Activated CD4-positive, alpha-beta T cell treated with anti-CD3 and anti-CD28 coated beads for 4 hours (primary cell): ENCODE measurements around the gene MRS2.
"Not testable (repeated sequence)": the region's sequence is repeated elsewhere in the genome, so short reads cannot be mapped to it uniquely, and the experiment has no call there.

Experiments
- DNase-seq, 2 donors: peaks; one replicate each; pipeline ENCODE4 v3.0.0-alpha.2; 2020

Gene MRS2, protein sequence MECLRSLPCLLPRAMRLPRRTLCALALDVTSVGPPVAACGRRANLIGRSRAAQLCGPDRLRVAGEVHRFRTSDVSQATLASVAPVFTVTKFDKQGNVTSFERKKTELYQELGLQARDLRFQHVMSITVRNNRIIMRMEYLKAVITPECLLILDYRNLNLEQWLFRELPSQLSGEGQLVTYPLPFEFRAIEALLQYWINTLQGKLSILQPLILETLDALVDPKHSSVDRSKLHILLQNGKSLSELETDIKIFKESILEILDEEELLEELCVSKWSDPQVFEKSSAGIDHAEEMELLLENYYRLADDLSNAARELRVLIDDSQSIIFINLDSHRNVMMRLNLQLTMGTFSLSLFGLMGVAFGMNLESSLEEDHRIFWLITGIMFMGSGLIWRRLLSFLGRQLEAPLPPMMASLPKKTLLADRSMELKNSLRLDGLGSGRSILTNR

DNA sequence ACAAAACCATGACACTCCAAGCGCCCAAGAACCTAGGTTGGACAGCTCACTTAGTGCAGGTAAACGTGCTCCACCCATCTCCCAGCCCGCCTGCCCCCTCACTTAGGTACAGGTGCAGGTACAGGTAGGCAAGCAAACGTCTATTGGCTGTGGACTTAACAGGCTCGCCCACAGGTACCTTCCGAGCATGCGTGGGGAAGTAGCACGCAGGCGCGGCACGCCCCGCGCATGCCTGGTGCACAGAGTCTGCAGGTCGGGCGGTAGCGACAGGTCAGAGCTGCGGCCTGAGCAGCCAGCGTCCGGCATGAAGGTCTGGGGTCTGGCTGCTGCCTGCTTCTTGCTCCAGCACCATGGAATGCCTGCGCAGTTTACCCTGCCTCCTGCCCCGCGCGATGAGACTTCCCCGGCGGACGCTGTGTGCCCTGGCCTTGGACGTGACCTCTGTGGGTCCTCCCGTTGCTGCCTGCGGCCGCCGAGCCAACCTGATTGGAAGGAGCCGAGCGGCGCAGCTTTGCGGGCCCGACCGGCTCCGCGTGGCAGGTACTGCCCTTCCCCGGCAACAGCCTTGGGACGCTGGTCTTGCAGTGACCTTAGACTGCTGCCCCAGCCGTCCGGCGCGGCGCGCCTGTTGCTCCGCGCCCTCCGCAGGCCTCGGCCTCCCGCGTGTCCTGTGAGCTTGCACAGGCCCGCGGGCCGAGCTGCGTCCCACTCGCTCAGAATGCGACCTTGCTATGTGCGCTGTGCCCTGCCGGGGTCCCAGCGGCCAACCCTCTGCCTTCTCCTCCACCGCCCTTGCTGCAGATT is at the start of gene MRS2:
Gene MRS2, plus strand, starts transcription at position 240 of the 804 bp plus-strand sequence. Its CDS starts 111 bp downstream, at position 351.
- DNase-seq: peak; percentile 72 to 78

DNA sequence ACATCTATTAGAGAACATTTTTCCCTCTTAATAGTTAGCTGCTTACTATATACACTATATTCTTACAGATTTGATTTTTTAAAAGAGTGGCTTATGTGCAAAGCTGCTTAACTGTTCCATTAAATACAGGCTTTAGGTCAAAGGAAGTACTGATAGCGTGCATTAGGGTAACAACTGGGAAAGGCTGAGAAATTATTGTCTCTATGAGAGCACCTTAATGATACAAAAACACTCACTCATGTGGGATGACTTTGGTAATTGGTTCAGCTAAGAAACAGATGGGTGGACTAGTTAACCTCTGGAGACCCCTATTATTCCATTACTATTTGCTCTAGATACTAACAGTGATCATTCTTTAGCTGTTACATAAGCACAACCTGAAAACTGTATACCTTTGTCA is 48.9 kb upstream of the MRS2 start:
- no peak for DNase-seq

DNA sequence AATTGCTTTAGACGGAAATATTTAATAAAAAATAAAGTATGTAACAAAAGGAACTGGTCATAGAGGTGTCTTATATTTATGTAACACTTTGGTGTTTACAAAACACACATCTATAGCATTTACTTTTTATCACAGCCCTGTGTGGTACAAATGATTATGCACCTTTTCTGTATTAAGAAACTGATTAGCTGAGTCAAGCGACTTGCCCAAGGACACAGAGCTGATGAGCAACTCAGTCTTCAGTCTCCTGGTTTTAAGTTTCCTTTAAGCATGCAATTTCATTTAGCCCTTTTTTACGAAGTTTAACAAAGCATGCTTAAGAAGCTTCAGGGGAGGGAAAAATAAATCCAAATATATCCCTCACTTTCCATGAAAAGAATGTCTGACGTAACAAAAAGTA is 47.3 kb upstream of the MRS2 start:
- no peak for DNase-seq

DNA sequence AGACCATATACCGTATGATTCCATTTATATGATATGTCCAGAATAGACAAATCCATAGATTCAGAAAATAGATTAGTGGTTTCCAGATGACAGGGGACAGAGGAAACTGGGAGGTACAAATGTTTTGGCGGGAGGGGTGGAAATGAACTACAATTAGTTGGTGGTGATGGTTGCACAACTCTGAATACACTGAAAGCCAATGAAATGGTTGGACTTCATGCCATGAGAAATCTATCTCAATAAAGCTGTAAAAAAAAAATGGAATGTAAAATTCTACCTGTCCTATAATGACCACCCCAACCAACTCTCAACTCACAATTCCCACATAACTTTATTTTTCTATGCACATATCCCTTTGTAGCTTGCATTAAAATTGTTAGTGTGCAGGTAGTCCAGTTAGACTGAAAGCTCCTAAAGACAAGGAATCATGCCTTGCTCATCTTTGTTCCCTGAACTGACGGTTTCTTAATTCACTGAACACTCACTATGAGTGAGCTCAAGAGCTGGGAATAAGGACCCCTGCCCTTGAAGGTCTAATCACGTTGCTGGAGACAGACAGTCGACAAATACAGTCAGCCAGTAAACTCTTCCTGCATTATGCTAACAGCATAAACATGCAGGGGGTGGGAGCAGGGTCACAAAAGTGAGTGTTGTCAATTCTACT is 46.3 kb upstream of the MRS2 start:
- DNase-seq: no peak

DNA sequence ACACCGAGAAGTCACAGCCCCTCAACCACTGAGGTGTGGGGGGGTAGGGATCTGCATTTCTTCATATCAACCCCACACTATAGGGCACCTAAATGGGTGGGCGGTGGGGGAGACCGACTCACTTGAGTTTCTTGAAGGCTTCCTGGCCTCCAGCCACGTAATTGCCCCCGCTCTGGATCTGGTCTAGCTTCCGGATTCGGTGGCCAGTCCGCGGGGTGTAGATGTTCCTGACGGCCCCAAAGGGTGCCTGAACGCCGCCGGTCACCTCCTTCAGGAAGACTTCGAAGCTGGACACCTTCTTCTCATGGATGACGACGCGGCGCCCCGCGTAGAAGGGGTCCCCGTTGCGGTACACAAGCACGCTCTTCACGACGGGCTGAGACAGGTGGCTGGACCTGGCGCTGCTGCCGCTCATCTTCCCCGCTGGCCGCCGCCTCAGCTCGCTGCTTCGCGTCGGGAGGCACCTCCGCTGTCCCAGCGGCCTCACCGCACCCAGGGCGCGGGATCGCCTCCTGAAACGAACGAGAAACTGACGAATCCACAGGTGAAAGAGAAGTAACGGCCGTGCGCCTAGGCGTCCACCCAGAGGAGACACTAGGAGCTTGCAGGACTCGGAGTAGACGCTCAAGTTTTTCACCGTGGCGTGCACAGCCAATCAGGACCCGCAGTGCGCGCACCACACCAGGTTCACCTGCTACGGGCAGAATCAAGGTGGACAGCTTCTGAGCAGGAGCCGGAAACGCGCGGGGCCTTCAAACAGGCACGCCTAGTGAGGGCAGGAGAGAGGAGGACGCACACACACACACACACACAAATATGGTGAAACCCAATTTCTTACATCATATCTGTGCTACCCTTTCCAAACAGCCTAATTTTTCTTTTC is 45.2 kb upstream of the MRS2 start, which contains the start of gene DCDC2:
Gene DCDC2, minus strand, starts transcription at position 724 of the 883 bp plus-strand sequence. Its CDS starts 309 bp downstream, at position 415.
- DNase-seq: peak; percentile 26 to 29

DNA sequence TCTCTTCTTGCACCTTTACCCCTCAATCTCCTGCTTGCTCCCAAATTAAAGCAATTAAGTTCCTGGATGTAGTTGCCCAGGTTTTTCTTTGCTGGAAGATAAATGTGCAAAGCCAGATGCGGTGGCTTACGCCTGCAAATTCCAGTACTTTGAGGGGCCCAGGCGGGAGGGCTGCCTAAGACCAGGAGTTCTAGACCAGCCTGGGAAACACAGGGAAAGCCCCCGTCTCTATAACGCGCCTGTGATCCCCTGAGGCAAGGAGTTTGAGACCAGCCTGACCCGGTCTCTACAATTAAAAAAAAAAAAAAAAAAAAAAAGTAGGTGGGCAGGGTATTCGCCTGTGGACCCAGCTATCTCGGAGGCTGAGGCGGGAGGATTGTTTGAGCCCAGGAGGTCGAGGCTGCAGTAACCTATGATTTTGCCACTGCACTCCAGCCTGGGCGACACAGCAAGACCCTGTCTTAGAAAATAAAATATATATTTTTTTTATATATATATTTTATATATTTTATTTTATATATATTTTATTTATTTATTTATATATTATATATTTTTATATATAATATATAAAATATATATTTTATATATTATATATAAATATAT is 44.4 kb upstream of the MRS2 start:
- no peak for DNase-seq

DNA sequence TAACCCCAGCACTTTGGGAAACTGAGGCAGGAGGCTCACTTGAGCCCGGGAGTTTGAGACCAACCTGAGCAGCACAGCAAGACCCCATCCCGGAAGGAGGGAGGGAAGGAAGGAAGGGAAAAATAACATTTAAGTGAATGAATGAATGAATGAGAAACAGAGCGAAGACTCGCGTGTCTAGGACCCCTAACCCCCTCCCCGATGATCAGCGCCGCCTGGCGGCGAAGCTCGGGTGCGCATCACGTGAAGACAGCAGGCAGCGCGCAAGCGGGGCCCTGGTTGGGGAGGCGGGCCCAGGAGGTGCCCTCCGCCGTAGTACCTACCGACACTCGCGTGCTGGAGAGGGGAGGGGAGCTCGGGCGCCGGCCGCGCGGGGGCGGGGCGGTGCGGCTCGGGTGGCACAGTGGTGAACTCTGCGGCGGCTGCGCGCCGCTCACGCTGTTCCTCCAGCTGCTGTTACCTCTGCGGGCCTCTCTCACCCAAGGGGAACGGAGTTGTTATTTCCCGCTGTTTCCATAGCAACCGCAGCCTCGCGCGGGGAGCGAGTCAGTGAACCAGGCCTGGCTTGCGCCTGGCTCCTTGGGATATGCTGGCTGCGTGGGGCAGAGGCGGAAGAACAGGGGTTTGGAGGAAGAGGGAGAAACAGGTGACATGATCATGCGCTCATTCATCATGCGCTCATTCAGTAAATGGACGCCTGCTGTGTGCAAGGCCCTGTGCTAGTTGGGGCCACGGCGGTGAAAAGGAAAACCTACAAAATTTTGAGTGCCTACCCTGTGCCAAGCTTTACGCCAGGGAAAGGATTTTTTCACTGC is 42.9 kb upstream of the MRS2 start:
- peak; percentile 72 to 79 for DNase-seq

DNA sequence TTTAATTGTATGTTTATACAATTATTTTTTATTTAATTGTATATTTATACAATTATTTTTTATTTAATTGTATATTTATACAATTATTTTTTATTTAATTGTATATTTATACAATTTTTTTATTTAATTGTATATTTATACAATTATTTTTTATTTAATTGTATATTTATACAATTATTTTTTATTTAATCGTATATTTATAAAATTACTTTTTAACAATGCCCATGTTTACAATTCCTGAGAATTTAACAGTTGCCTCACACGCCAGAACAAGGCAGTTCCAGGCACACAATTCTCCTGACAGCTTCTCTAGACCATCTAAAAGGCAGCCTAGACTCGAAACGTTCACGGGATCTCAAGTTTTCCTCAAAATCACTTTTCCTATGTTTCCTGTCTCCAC is 40.4 kb upstream of the MRS2 start:
- DNase-seq: not testable (repeated sequence)

DNA sequence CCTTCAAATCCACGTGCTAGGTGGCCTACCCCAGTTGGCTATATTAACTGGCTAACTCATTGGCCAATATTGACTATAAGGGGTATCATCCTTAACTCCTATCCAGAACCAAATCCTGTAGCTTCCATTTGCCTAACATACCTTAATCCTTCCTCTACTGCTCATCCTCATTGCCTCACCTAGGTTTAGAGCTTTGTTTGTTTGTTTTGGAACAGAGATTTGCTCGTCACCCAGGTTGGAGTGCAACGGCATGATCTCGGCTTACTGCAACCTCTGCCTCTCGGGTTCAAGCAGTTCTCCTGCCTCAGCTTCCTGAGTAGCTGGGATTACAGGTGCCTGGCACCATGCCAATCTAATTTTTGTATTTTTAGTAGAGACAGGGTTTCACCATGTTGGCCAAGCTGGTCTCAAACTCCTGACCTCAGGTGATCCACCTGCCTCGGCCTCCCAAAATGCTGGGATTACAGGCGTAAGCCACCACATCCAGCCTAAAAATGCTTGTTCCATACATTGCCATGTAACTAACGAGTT is 37.6 kb upstream of the MRS2 start:
- not testable (repeated sequence) for DNase-seq

DNA sequence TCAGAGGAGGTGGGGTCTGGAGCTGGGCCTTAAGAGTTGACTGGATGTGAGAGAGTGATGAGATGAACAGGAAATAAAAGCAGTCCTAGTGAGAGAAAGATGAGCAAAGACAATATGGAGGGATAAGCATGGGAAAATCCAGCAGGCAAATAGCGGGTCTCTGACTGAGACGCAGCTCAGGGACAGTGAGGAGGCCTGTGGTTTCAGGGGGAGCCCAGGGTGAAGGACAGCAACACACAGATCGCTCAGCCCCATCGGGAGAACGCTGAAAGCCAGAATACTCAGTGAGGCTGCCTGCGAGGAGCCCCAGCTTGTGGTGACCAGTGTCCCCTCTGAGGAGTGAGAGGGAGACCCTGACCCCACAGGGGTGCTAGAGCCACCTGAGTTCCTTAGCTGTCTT is 28.1 kb upstream of the MRS2 start:
- DNase-seq: no peak

DNA sequence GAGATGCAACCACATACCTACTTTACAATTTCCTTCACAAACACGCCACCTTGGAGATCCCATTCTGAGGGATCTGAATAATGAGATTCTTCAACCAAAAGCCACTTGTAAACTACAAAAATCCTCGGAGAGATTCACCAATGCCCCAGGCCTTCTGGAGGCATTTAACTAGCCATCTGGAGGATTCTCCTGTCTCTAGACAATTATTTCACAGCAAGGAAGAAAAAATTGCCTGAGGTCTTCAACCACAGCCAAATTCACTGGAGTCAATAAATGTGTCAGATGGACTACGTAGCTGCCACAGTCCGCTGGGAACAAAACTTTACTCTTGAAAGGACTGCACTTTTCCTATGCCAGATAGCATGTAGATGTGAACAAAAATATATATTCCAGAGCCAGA is 25.9 kb upstream of the MRS2 start:
- no peak for DNase-seq

DNA sequence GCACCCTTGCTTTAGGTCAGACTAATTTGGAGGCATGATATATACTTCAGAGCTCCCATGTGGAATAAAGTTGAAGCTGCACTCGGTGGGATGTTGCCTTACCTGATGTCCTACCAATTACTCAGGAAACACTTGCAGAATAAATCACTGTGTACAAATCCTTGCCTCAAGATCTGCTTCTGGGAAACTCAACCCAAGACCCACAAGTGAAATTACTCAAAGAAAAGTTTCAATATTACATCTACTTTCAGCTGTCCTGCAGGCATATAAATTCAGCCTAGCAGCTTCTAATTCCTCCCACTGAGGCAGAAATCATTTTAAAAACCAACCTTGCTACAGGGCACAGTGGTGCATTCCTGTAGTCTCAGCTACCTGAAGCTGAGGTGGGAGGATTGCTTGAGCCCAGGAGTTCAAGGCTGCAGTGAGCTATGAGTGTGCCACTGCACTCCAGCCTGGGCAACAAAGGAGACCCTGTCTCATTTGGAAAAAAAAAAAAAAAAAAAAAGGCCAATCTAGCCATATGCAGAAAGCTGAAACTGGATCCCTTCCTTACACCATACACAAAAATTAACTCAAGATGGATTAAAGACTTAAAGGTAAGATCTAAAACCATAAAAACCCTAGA is 24.2 kb upstream of the MRS2 start:
- DNase-seq: no peak

DNA sequence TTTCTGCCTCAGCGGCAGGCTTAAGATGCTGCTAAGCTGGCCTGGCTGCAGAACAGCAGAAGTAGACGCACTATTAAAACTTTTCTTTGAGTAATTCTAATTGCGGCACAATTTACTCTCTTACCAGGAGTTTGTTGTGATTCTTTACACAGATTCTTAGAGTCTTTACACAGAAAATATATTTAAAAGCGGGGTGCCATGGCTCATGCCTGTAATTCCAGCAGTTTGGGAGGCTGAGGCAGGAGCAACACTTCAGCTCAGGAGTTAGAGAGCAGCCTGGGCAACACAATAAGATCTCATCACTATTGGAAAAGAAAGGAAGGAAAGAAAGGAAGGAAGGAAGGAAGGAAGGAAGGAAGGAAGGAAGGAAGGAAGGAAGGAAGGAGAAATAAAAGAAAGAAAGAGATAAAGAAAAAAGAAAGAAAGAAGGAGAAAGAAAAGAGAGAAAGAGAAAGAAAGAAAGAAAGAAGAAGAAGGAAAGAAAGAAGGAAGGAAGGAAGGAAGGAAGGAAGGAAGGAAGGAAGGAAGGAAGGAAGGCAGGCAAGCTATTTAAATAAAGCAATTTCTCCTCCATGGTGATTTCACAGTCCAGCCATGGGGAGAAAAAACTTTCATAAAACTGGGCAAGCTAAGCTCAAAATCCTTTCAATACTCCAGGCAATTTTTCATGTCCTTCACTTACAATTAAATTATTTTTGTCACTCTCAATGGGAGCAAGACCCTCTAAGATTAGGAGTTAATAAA is 21.1 kb upstream of the MRS2 start:
- DNase-seq: no peak

DNA sequence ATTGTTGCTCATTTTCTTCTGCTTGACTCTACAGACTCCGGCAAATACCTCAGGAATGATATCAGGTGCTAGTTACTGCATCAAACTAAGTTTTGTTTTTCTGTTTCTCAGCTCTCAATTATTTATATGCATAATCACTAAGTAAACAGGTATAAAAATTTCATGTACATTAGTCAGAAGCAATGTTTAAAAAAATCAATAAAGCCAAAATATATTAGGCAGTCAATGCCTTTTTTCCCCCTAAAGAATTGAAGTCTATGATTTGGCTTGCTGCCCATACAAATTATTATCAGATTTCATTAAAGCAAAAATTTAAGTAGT is 20.6 kb upstream of the MRS2 start:
- no peak for DNase-seq

DNA sequence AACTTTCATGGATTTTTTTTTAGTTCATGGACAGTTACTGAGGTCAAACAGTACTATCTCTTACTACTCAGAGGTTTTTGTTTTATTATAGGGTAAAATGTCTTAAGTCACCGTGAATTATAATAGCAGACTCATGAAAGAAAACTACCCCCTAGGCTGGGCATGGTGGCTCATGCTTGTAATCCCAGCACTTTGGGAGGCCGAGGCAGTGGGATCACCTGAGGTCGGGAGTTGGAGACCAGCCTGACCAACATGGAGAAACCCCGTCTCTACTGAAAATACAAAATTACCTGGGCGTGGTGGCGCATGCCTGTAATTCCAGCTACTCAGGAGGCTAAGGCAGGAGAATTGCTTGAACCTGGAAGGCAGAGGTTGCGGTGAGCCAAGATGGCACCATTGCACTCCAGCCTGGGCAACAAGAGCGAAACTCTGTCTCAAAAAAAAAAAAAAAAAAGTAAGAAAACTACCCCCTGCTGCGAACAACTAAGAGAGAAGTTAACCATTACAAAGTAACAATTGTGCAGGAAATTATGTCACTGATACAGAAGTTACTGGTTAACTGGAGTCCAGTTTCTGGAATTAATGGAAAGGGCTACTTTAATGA is 19.7 kb upstream of the MRS2 start:
- DNase-seq: not testable (repeated sequence)

DNA sequence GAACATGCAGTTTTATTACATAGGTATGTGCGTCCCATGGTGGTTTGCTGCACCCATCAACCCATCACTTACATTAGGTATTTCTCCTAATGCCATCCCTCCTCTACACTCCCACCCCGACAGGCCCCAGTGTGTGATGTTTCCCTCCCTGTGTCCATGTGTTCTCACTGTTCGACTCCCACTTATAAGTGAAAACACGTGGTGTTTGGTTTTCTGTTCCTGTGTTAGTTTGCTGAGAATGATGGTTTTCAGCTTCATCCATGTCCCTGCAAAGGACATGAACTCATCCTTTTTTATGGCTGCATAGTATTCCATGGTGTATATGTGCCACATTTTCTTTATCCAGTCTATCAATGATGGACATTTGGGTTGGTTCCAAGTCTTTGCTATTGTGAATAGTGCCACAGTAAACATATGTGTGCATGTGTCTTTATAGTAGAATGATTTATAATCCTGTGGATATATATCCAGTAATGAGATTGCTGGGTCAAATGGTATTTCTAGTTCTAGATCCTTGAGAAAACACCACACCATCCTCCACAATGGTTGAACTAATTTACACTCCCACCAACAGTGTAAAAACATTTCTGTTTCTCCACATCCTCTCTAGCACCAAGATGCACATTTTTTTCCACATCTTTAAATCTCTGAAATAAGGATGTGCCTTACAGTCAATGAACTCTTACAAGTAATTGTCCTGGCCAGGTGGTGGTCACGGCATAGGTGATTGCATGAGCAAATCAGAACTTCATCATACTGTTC is 18.2 kb upstream of the MRS2 start:
- DNase-seq: not testable (repeated sequence)

DNA sequence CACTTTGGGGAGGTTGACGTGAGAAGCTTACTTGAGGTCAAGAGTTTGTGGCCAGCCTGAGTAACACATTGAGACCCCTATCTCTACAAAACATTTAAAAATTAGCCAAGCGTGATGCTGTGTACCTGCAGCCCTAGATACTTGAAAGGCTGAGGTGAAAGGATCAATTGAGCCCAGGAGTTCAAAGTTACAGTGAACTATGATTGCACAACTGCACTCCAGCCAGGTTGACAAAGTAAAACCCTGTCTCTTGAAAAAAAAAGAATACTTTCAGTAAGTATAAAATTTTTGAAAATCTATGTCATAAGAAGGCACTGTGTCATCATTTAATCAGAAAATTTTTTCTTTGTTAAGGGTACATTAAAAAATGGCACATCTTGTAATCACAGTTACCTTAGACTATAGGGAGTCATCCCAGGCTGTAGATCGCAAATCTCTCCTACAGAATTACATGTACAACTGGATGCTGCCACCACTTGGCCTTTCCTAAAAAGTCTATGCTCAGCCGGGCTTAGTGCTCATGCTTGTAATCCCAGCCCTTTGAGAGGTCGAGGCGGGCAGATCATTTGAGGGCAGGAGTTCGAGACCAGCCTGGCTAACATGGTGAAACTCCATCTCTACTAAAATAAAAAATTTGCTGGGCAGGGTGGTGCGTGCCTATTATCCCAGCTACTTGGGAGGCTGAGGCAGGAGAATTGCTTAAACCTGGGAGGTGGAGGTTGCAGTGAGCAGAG is 17.0 kb upstream of the MRS2 start:
- DNase-seq: no peak

DNA sequence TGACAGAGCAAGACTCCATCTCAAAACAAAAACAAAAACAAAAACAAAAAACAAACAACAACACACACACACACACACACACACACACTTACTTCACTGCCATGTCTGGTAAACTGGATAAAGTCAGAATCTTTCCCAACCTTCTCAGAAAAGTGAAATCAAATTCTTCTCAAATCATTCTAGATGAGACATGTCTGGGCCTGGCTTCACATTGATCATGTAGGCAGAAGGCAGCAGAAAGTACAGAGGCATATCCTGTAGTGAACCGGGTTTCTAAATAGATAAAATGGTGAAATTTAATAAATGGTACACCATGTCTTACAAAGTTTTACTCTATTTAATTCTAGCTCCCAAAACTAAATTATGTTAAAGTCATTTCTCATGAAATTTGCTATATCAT is 14.9 kb upstream of the MRS2 start:
- DNase-seq: no peak
